PC-3 (cell line): ENCODE measurements around the gene VAMP4. TPM values are rescaled to one million over a fixed set of nuclear protein-coding genes. Genes with fewer than 3 reads are reported as not detected.
A peak's percentile ranks its signal among the peaks of the same experiment; 100 is the strongest.

ENCODE experiments used
- ATAC-seq: fragments of 200-7000 bp; cut with Tn5 transposase; 2 replicates; pipeline ENCODE4 v1.9.1; 2020; ENCODE audit warnings: mild to moderate bottlenecking, moderate library complexity
- BruUV-seq: library from RNA; stranded (reverse); fragments of 400-500 nt; replicated peaks from 2 replicates; lab custom pipeline; 2021; lab: Mats Ljungman, UMichigan
- CTCF ChIA-PET: fragments of 300-600 bp; sonication (Branson Sonifier 250); formaldehyde crosslinking; loops from one replicate; lab custom pipeline; 2022; ENCODE audit warnings: antibody characterized with exemption; lab: Charles Lee
- POLR2A ChIA-PET: fragments of 300-600 bp; sonication (Branson Sonifier 250); formaldehyde crosslinking; loops from one replicate; lab custom pipeline; 2022; ENCODE audit warnings: antibody characterized with exemption; ENCODE audit not compliant: unreplicated experiment; lab: Charles Lee
- DNase-seq: peaks from one replicate; pipeline ENCODE4 v3.0.0-alpha.2; 2015
- H2AFZ ChIP-seq: fragments of 300-600 bp; sonication (generic); 2 replicates; pipeline ENCODE4 v1.6.0; 2016; ENCODE audit warnings: antibody characterized with exemption, low read length
- H3F3A ChIP-seq: fragments of 300-600 bp; sonication (generic); one replicate; pipeline ENCODE4 v1.6.0; 2017; ENCODE audit warnings: antibody characterized with exemption, low read length, control low read depth, mild to moderate bottlenecking; ENCODE audit not compliant: unreplicated experiment
- H3K27ac ChIP-seq: fragments of 300-600 bp; sonication (generic); 2 replicates; pipeline ENCODE4 v1.5.1; 2016; ENCODE audit warnings: mild to moderate bottlenecking, low read length
- H3K27me3 ChIP-seq: fragments of 300-600 bp; sonication (generic); 2 replicates; pipeline ENCODE4 v1.6.1; 2016; ENCODE audit warnings: low read length, mixed read lengths
- H3K36me3 ChIP-seq: fragments of 300-600 bp; sonication (generic); 2 replicates; pipeline ENCODE4 v1.6.1; 2016; ENCODE audit warnings: low read depth, mixed run types, low read length, mixed read lengths
- H3K4me1 ChIP-seq: fragments of 300-600 bp; sonication (generic); 2 replicates; pipeline ENCODE4 v1.5.1; 2016; ENCODE audit warnings: low read length; ENCODE audit not compliant: insufficient read depth
- H3K4me2 ChIP-seq: fragments of 300-600 bp; sonication (generic); 2 replicates; pipeline ENCODE4 v1.6.0; 2016; ENCODE audit warnings: low read length
- H3K4me3 ChIP-seq: fragments of 300-600 bp; sonication (generic); 2 replicates; pipeline ENCODE4 v1.5.1; 2016; ENCODE audit warnings: mild to moderate bottlenecking, low read length, mixed read lengths
- H3K79me2 ChIP-seq: fragments of 300-600 bp; sonication (generic); 2 replicates; pipeline ENCODE4 v1.6.1; 2017; ENCODE audit warnings: low read length, mixed read lengths
- H3K9ac ChIP-seq: fragments of 300-600 bp; sonication (generic); 2 replicates; pipeline ENCODE4 v1.6.0; 2016; ENCODE audit warnings: mild to moderate bottlenecking, low read length
- H3K9me2 ChIP-seq: fragments of 300-600 bp; sonication (generic); replicated peaks from 2 replicates; pipeline ENCODE4 v1.6.1; 2016; ENCODE audit warnings: mixed run types, low read length, mixed read lengths
- H3K9me3 ChIP-seq: fragments of 300-600 bp; sonication (generic); 2 replicates; pipeline ENCODE4 v1.6.1; 2016; ENCODE audit warnings: low read length, mixed read lengths
- H4K20me1 ChIP-seq: fragments of 300-600 bp; sonication (generic); 2 replicates; pipeline ENCODE4 v1.6.1; 2016; ENCODE audit warnings: low read length, mixed read lengths
- EZH2 ChIP-seq: fragments of 300-600 bp; sonication (generic); IDR thresholded peaks from one replicate; pipeline ENCODE4 v1.6.1; 2017; ENCODE audit warnings: antibody characterized with exemption, mild to moderate bottlenecking, low read length; ENCODE audit not compliant: unreplicated experiment
- EZH2phosphoT487 ChIP-seq: fragments of 300-600 bp; sonication (generic); IDR thresholded peaks from 2 replicates; pipeline ENCODE4 v1.6.1; 2018; ENCODE audit warnings: mild to moderate bottlenecking, antibody characterized with exemption, low read length, borderline replicate concordance
- intact Hi-C: fragments of 100-400 bp; cut with micrococcal nuclease; formaldehyde crosslinking; loops from 2 replicates; pipeline ENCODE4 v1.9.0; 2023
- total RNA-seq: library from RNA; depleted of rRNA; stranded (reverse); fragments of >200 nt; gene quantifications from 2 replicates; pipeline ENCODE4 v1.2.3, GENCODE V29; 2014
- TF ChIP-seq, protein P1 (sequence below): fragments of 300-600 bp; sonication (generic); conservative IDR thresholded peaks from 2 replicates; pipeline ENCODE4 v1.5.1; 2017; ENCODE audit warnings: antibody characterized with exemption, low read depth, mild to moderate bottlenecking, low read length

Gene VAMP4
- total RNA-seq, 1 experiment from 2014 or later: 7.2 TPM

DNA sequence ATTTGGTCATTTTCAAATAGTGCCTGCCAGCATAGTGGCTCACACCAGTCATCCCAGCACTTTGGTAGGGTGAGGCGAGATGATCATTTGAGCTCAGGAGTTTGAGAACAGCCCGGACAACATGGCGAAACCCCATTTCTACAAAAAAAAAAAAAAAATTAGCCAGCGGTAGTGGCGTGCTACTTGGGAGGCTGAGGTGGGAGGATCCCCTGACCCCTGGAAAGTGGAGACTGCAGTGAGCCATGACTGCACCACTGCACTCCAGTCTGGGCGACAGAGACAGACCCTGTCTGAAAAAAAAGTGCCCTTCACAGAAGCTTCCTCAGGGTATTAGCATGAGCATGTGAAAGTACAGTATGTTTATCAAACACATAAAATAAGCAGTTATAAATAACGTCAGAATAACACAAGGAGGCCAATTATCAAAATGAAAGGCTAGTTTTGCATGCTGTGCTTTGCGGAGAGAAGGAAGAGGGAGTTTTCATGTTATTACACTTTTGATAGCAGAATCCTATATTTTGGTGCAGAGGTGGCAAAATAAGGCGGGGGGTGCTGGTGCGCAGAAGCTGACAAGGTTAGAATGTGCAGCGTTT, 38.8 kb upstream of the VAMP4 start:
- Histone ChIP-seq H3K9me2 (no peaks in the 10 kb centered on the region), H2AFZ (peak overlapping the region; percentile 68), H3K36me3 (peaks cover 27% of the 10 kb centered on the region), H3K79me2 (peaks cover 42% of the 10 kb centered on the region), H3K9me3 (no peaks in the 10 kb centered on the region), H3K9ac (peak overlapping the region; percentile 55), H3K27ac (peak overlapping the region; percentile 61), H4K20me1 (no peaks in the 10 kb centered on the region), H3F3A (peaks cover 7% of the 10 kb centered on the region), H3K27me3 (no peaks in the 10 kb centered on the region), H3K4me1 (peaks cover 39% of the 10 kb centered on the region), H3K4me2 (peak overlapping the region; percentile 73), H3K4me3 (peak overlapping the region; percentile 57)
- ChIA-PET CTCF (interaction anchor here (0.6 to 1.6 kb wide), 2 partner anchors 37 to 136 kb away, joined by 5 to 13 read pairs; no protein-coding TSS in a partner anchor), POLR2A (interaction anchor here (1.0 kb wide), 1 partner anchor 38 kb away, joined by 14 read pairs; the partner anchor contains the start of gene VAMP4)
- ATAC-seq (peak; percentile 0; the same call in 1 of the 2 replicates), DNase-seq (no peak)
- TF ChIP-seq EZH2 (no peak), EZH2phosphoT487 (no peak)
- TF ChIP-seq, protein P1, sequence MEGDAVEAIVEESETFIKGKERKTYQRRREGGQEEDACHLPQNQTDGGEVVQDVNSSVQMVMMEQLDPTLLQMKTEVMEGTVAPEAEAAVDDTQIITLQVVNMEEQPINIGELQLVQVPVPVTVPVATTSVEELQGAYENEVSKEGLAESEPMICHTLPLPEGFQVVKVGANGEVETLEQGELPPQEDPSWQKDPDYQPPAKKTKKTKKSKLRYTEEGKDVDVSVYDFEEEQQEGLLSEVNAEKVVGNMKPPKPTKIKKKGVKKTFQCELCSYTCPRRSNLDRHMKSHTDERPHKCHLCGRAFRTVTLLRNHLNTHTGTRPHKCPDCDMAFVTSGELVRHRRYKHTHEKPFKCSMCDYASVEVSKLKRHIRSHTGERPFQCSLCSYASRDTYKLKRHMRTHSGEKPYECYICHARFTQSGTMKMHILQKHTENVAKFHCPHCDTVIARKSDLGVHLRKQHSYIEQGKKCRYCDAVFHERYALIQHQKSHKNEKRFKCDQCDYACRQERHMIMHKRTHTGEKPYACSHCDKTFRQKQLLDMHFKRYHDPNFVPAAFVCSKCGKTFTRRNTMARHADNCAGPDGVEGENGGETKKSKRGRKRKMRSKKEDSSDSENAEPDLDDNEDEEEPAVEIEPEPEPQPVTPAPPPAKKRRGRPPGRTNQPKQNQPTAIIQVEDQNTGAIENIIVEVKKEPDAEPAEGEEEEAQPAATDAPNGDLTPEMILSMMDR: peak; percentile 35; the same call in 1 of the 2 replicates
- BruUV-seq: TSS peak; percentile 98
- intact Hi-C loops: loop anchor here (1.0 to 5.0 kb wide), 5 partner anchors 38 to 752 kb away; partner anchors contain the start of genes PRRC2C and VAMP4

DNA sequence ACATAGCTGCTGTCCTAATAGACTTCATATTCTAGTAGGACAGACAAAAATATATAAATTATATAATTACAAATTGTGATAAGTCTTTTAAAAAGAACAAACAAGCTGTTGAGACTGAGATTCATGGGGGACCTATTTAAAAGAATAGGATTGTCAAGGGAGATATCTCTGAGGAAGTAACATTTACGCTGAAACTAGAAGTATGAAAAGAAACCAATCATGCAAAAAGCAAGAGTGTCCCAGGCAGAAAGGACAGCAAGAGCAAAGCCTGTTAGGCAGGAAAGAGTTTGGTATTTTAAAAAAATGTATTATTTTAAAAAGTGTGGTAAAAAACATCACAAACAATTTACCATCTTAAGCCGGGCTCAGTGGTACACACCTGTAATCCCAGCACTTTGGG, 30.4 kb upstream of the VAMP4 start:
- Histone ChIP-seq H3F3A (no peaks in the 10 kb centered on the region), H3K4me2 (no peak overlapping the region), H2AFZ (no peak overlapping the region), H3K4me1 (no peaks in the 10 kb centered on the region), H3K9me3 (no peaks in the 10 kb centered on the region), H3K27ac (no peak overlapping the region), H3K9ac (no peak overlapping the region), H4K20me1 (no peaks in the 10 kb centered on the region), H3K4me3 (no peak overlapping the region), H3K27me3 (peaks cover 25% of the 10 kb centered on the region), H3K79me2 (no peaks in the 10 kb centered on the region), H3K9me2 (no peaks in the 10 kb centered on the region), H3K36me3 (no peaks in the 10 kb centered on the region)
- DNase-seq: no peak
- ATAC-seq: no peak
- intact Hi-C loops: no loop called here
- ChIA-PET CTCF (no interaction called here), POLR2A (no interaction called here)
- TF ChIP-seq EZH2 (no peak), EZH2phosphoT487 (no peak)
- TF ChIP-seq, protein P1: no peak
- no TSS peak for BruUV-seq

DNA sequence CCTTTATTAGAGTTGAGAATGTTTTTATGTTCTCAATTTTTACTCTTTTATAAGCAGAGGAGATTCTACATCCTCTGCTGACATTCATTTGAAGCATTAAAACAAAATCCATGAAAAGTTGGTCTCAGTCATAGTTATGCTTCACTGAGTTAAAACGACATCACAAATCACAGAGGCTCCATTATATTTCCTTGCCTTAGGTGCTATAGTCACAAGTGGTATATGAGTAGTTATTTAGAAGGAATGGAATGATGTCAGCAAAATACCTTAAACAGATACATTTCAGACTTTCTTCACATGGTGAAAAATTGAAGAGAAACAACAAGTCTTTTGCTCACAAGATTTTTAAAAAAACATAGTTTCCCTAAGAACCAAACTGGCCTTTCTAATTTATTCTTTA, 27.9 kb upstream of the VAMP4 start:
- ChIA-PET POLR2A (no interaction called here), CTCF (no interaction called here)
- ATAC-seq (no peak), DNase-seq (no peak)
- H3K4me3 ChIP-seq: no peak overlapping the region
- H3K9ac ChIP-seq: no peak overlapping the region
- no peaks in the 10 kb centered on the region for H3K79me2 ChIP-seq
- intact Hi-C loops: no loop called here
- no peak overlapping the region for H3K4me2 ChIP-seq
- H4K20me1 ChIP-seq: no peaks in the 10 kb centered on the region
- no peaks in the 10 kb centered on the region for H3F3A ChIP-seq
- H3K9me3 ChIP-seq: no peaks in the 10 kb centered on the region
- no peak overlapping the region for H2AFZ ChIP-seq
- H3K9me2 ChIP-seq: no peaks in the 10 kb centered on the region
- TF ChIP-seq, protein P1: no peak
- TF ChIP-seq EZH2 (no peak), EZH2phosphoT487 (no peak)
- no TSS peak for BruUV-seq
- H3K27me3 ChIP-seq: peaks cover 24% of the 10 kb centered on the region
- no peaks in the 10 kb centered on the region for H3K4me1 ChIP-seq
- H3K27ac ChIP-seq: no peak overlapping the region
- no peaks in the 10 kb centered on the region for H3K36me3 ChIP-seq
